Left ventricle myocardium inferior (tissue), 1 donor: Measurements from ENCODE around the gene KLHL29. TPM values are rescaled to one million over a fixed set of nuclear protein-coding genes. Genes with fewer than 3 reads are reported as not detected.
A peak's percentile ranks its signal among the peaks of the same experiment; 100 is the strongest.

Source experiments
- DNase-seq: peaks from one replicate; pipeline ENCODE4 v3.0.0-alpha.2; 2020
- H3K27ac ChIP-seq: fragments of 200-600 bp; replicated peaks from 2 replicates; pipeline ENCODE4 v1.8.0; 2021
- H3K27me3 ChIP-seq: fragments of 200-600 bp; 2 replicates; pipeline ENCODE4 v1.8.0; 2021; ENCODE audit warnings: low read depth
- H3K36me3 ChIP-seq: fragments of 200-600 bp; 2 replicates; pipeline ENCODE4 v1.8.0; 2021
- H3K4me1 ChIP-seq: fragments of 200-600 bp; 2 replicates; pipeline ENCODE4 v1.8.0; 2021
- H3K4me3 ChIP-seq: fragments of 200-600 bp; 2 replicates; pipeline ENCODE4 v1.8.0; 2021; ENCODE audit warnings: mild to moderate bottlenecking, moderate library complexity
- H3K9me3 ChIP-seq: fragments of 200-600 bp; replicated peaks from 2 replicates; pipeline ENCODE4 v1.8.0; 2021
- CTCF ChIP-seq: fragments of 200-600 bp; IDR thresholded peaks from 2 replicates; pipeline ENCODE4 v1.8.0; 2021; ENCODE audit warnings: antibody characterized with exemption, mild to moderate bottlenecking, borderline replicate concordance
- intact Hi-C: fragments of 100-400 bp; cut with micrococcal nuclease; formaldehyde crosslinking; loops from one replicate; pipeline ENCODE4 v1.11.0; 2022
- total RNA-seq: library from RNA; stranded (reverse); fragmentation: NEBNext Ultra II Directional; extraction: Animal tissue kit (Norgen Biotek cat#: 25700); gene quantifications from one replicate; pipeline ENCODE4 v1.2.1, GENCODE V29; 2021
- donor health status: DM: no; HTN: yes; CAD: no; lungs with severe emphysema.

The KLHL29 gene
- total RNA-seq, 1 donor from 2014 or later, result 1.1 TPM

- H3K36me3 ChIP-seq, result no peaks in the 10 kb centered on the region
- peak overlapping the region; percentile 70 for H3K27ac ChIP-seq
- TF ChIP-seq CTCF, result no peak
- no peaks in the 10 kb centered on the region for H3K9me3 ChIP-seq
- H3K4me3 ChIP-seq, result no peak overlapping the region
- DNase-seq, result no peak
- H3K27me3 ChIP-seq, result no peaks in the 10 kb centered on the region
- intact Hi-C loops, result no loop called here
- peaks cover 35% of the 10 kb centered on the region for H3K4me1 ChIP-seq
These were observed 179.6 kb downstream of the KLHL29 start for GRCh38 chr2:23564615-23564960.

- intact Hi-C loops, result no loop called here
These were observed 180.4 kb downstream of the KLHL29 start for GRCh38 chr2:23565374-23565773.

DNA sequence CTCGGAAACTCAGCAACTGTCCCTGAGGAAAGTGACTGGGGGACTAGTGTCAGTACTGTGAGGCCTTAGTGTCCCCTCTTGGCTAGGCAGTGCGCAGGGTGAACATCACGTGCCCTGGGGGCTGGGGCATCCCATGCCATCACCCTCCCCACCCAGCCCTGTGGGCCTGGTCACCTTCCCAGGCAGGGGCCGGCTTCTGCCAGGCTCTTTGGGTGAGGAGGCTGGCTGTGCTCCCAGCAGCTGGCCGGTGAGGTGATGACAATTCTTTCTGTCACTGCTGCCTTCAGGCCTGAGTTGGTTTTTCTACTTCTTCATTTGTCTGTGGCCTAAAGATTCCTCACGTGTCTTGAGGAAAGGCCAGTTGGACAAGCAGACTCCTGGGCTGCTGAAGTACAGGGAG is 180.8 kb downstream of the KLHL29 start:
- Histone ChIP-seq H3K9me3 (no peaks in the 10 kb centered on the region), H3K4me1 (peaks cover 35% of the 10 kb centered on the region), H3K4me3 (no peak overlapping the region), H3K27ac (peak overlapping the region; percentile 70), H3K27me3 (no peaks in the 10 kb centered on the region), H3K36me3 (no peaks in the 10 kb centered on the region)
- no peak for TF ChIP-seq CTCF
- peak; percentile 68 for DNase-seq
- intact Hi-C loops, result no loop called here

More at GRCh38 chr2:23565374-23565773, 180.4 kb downstream of the KLHL29 start:
- Histone ChIP-seq H3K27ac (peak overlapping the region; percentile 70), H3K4me1 (peaks cover 35% of the 10 kb centered on the region), H3K4me3 (no peak overlapping the region), H3K9me3 (no peaks in the 10 kb centered on the region), H3K27me3 (no peaks in the 10 kb centered on the region), H3K36me3 (no peaks in the 10 kb centered on the region)
- TF ChIP-seq CTCF, result no peak
- DNase-seq, result no peak

- DNase-seq, result no peak
- Histone ChIP-seq H3K27ac (peak overlapping the region; percentile 70), H3K36me3 (no peaks in the 10 kb centered on the region), H3K4me3 (no peak overlapping the region), H3K9me3 (no peaks in the 10 kb centered on the region), H3K4me1 (peaks cover 39% of the 10 kb centered on the region), H3K27me3 (no peaks in the 10 kb centered on the region)
- TF ChIP-seq CTCF, result peak; percentile 35
- intact Hi-C loops, result no loop called here
These were observed 181.5 kb downstream of the KLHL29 start for GRCh38 chr2:23566241-23567142.

DNA sequence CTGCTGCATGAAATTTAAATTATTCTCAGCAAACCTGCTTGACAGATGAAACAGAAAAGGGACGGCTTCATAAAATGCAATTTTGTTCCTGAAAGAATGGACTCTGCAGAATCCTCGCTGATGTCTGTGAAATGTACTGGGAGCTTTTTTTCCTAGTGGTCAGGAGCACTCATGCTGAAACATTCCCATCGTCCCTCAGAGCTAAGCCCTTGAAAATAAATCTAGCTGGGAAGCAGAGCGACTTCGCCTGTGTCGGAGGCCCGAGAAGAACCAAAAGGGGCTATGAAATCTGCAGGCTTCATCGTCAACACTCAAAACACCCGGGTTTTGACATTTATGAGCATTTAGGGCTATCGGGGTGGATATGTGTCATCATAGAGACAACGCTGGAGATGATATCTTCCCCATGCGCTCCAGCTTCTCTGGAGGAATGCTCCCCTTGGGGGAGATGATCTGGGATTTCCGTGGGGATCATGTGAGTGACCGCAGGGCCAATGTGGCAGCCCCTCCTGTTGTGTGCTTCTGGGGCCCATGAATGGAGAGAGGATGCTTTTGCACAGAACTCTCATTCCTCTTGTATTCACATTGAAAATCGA is 182.3 kb downstream of the KLHL29 start:
- Histone ChIP-seq H3K27ac (no peak overlapping the region), H3K4me1 (peaks cover 44% of the 10 kb centered on the region), H3K9me3 (no peaks in the 10 kb centered on the region), H3K27me3 (no peaks in the 10 kb centered on the region), H3K4me3 (no peak overlapping the region), H3K36me3 (no peaks in the 10 kb centered on the region)
- no peak for DNase-seq
- TF ChIP-seq CTCF, result no peak
- intact Hi-C loops, result no loop called here
